ENCODE measurements around the gene UBE4B.

UBE4B gene

DNA sequence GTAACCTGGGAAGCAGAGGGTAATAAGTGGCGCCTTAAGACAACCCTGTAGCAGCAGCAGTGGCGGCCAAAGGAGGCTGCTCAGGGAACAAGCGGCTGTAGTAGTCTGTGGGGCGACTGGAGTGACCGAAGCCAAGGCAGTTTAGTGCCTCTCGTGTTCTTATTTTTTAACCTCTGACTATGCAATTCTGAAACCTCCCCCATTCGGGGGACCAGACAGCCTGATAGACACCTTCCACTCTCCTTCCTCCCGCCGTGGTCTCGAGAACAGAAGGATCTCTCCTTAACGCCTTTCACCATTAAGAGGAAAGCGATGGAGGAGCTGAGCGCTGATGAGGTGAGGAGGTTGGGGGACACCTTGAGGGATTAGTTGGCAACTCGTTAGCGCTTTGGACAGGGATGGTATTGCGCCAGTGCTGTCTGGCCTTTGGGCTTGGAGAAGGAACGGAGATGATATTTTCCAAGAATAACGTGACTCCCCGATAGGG, 644 bp downstream of the UBE4B start:
- DNase-seq (ENCODE audit: insufficient read length, low spot score) = no peak
- FAIRE-seq = no peak
- TF ChIP-seq POU2F2 (IDR thresholded peaks at IDR 0.05; ENCODE audit: low read depth, low read length) = no peak
- TF ChIP-seq SPI1 (IDR thresholded peaks at IDR 0.05; ENCODE audit: low read depth, low read length) = no peak
- TF ChIP-seq TAF1 (IDR thresholded peaks at IDR 0.05; ENCODE audit: low read depth, low read length) = no peak
- no peak for TF ChIP-seq PAX5 (IDR thresholded peaks at IDR 0.05; ENCODE audit: insufficient read depth, low read length, severe bottlenecking)
- no peak for TF ChIP-seq POLR2A (IDR thresholded peaks at IDR 0.05; ENCODE audit: low read depth, low read length)
- no peak for TF ChIP-seq POLR2AphosphoS5 (IDR thresholded peaks at IDR 0.05; ENCODE audit: low read depth, low read length)

DNA sequence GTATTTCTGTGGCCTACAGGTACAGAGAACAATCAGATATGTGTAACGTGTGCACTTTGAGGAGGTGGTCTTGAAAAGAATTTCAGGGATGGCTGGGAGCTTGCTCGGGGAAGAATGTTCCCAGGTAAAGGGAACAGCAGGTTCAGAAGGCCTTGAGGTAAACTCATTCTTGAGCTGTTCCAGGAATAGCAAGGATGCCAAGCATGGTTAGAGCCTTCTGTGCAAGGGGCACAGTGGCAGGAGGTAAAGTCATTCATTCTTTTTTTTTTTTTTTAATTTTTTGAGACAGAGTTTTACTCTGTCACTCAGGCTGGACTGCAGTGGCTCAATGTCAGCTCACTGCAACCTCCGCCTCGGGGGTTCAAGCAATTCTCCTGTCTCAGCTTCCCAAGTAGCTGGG, 10.0 kb downstream of the UBE4B start:
- no peak for DNase-seq (ENCODE audit: insufficient read length, low spot score)
- no peak for FAIRE-seq
- TF ChIP-seq SPI1 (IDR thresholded peaks at IDR 0.05; ENCODE audit: low read depth, low read length) (no peak), POLR2A (IDR thresholded peaks at IDR 0.05; ENCODE audit: low read depth, low read length) (no peak), POU2F2 (IDR thresholded peaks at IDR 0.05; ENCODE audit: low read depth, low read length) (no peak), TAF1 (IDR thresholded peaks at IDR 0.05; ENCODE audit: low read depth, low read length) (no peak), PAX5 (IDR thresholded peaks at IDR 0.05; ENCODE audit: insufficient read depth, low read length, severe bottlenecking) (no peak), POLR2AphosphoS5 (IDR thresholded peaks at IDR 0.05; ENCODE audit: low read depth, low read length) (no peak)

DNA sequence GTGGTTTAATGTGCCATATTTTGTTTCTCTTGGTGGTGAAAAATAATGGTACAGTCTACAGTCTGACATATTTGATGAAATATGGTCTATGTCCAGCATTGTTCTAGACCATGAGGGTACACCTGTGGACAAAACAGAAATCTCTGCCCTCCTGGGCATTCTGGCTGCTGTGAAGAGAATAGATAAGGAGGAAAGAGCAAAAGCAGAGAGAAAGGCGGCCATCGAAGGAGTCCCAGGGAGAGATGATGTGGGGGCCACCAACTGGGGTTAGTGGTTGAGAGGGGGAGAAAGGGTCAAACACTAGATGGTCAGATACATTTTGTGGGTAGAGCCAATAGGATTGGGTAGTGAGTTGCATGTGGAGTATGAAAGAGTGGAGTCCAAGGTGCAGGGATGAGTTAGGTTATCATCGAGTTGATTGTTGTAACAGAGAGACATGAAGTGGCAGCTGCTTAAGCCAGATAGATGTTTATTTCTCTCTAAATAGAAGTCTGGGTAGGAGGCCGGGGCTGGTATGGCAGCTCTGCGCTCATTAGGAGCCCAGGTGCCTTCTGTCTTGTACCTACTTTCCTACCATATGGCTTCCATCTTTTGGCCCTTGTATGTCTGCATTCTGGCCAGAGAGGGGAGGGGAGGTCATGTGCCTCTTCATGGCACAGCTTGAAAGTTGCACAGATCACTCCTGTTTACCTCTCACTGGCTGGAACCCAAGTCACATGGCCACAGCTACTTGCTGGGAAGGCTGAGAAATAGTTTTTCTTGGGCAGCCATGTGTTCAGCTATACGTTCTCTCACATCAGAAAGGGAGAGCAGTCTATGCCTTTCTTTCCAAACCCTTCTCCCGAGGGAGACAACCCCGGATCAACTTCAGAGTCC, 13.0 kb downstream of the UBE4B start:
- FAIRE-seq = no peak
- no peak for TF ChIP-seq POLR2AphosphoS5 (IDR thresholded peaks at IDR 0.05; ENCODE audit: low read depth, low read length)
- TF ChIP-seq POU2F2 (IDR thresholded peaks at IDR 0.05; ENCODE audit: low read depth, low read length) = no peak
- no peak for TF ChIP-seq PAX5 (IDR thresholded peaks at IDR 0.05; ENCODE audit: insufficient read depth, low read length, severe bottlenecking)
- TF ChIP-seq TAF1 (IDR thresholded peaks at IDR 0.05; ENCODE audit: low read depth, low read length) = no peak
- no peak for TF ChIP-seq POLR2A (IDR thresholded peaks at IDR 0.05; ENCODE audit: low read depth, low read length)
- TF ChIP-seq SPI1 (IDR thresholded peaks at IDR 0.05; ENCODE audit: low read depth, low read length) = no peak
- DNase-seq (ENCODE audit: insufficient read length, low spot score) = no peak

DNA sequence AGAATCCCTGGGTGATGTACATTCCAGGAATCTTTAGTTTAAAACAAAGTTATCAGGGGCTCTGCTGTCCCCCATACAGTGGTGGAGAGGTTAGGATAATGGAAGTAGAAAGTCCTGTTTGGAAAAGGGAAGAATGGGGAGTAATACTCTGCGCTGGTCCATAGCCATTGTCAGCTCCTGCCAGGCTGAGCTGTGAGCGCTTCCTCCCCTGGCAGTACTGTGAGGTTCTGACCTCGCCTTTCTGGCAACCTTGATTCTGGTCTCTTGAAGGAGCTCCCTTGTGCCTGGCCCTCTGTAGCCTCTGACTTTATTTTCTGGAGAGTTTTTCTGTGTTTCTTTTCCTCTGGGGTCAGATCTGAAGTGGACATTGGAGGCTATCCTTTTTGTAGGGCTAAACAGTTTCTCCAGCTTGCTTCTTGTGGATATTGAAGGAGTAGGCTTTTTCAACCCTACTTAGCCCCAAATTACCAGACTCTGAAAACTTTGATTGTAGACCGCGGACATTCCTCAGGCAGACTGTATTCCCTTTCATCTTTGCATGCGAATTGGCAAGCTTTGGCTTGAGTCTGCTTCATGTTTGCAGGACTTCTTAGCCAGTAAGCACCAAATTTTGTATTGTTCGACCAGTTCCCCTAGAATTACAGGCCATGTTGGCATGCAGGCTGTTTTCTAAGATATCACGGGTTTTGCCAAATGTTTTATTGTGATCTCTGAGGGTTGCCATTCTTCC, 13.8 kb downstream of the UBE4B start:
- TF ChIP-seq TAF1 (IDR thresholded peaks at IDR 0.05; ENCODE audit: low read depth, low read length) = no peak
- no peak for TF ChIP-seq POU2F2 (IDR thresholded peaks at IDR 0.05; ENCODE audit: low read depth, low read length)
- TF ChIP-seq POLR2A (IDR thresholded peaks at IDR 0.05; ENCODE audit: low read depth, low read length) = no peak
- TF ChIP-seq PAX5 (IDR thresholded peaks at IDR 0.05; ENCODE audit: insufficient read depth, low read length, severe bottlenecking) = no peak
- TF ChIP-seq POLR2AphosphoS5 (IDR thresholded peaks at IDR 0.05; ENCODE audit: low read depth, low read length) = no peak
- no peak for TF ChIP-seq SPI1 (IDR thresholded peaks at IDR 0.05; ENCODE audit: low read depth, low read length)
- no peak for DNase-seq (ENCODE audit: insufficient read length, low spot score)
- no peak for FAIRE-seq

DNA sequence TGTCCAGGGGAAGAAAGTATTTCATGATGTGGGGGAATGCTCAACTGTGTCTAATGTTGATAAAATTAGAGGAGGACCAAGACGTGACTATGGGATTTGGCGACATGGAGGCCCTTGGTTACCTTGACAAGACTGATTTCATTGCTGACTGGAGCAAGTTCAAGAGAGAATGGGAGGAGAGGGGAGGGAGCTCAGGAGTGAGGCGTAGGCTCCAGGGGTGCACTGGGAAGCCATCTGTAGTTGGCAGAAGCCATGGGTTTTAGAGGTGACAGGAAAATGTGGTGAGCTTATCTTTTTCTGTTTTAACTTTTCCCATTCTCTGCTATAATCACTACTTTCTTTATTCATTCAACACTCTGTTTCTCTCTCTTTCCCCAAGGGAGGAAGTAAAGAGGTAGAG, 15.8 kb downstream of the UBE4B start:
- DNase-seq (ENCODE audit: insufficient read length, low spot score) (no peak), FAIRE-seq (no peak)
- TF ChIP-seq POU2F2 (IDR thresholded peaks at IDR 0.05; ENCODE audit: low read depth, low read length) (no peak), SPI1 (IDR thresholded peaks at IDR 0.05; ENCODE audit: low read depth, low read length) (no peak), TAF1 (IDR thresholded peaks at IDR 0.05; ENCODE audit: low read depth, low read length) (no peak), PAX5 (IDR thresholded peaks at IDR 0.05; ENCODE audit: insufficient read depth, low read length, severe bottlenecking) (no peak), POLR2AphosphoS5 (IDR thresholded peaks at IDR 0.05; ENCODE audit: low read depth, low read length) (no peak), POLR2A (IDR thresholded peaks at IDR 0.05; ENCODE audit: low read depth, low read length) (no peak)

DNA sequence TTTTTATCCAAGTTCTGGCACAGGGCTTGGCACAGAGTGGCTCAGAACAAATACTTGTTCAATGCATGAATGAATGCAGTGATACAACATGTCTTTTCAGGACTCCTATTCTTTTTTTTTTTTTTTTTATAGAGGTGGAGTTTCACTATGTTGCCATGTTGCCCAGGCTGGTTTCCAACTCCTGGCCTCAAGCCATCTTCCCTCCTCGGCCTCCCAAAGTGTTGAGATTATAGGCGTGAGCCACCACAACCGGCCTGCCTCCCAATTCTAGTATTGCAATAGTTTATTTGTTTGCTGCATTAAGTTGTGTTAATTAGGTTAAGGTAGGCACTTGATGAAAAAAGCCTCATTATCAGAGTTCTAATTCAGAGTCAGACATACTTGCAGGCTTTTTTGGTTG, 17.9 kb downstream of the UBE4B start:
- TF ChIP-seq PAX5 (IDR thresholded peaks at IDR 0.05; ENCODE audit: insufficient read depth, low read length, severe bottlenecking) = no peak
- no peak for TF ChIP-seq POLR2AphosphoS5 (IDR thresholded peaks at IDR 0.05; ENCODE audit: low read depth, low read length)
- no peak for TF ChIP-seq POLR2A (IDR thresholded peaks at IDR 0.05; ENCODE audit: low read depth, low read length)
- TF ChIP-seq SPI1 (IDR thresholded peaks at IDR 0.05; ENCODE audit: low read depth, low read length) = no peak
- TF ChIP-seq TAF1 (IDR thresholded peaks at IDR 0.05; ENCODE audit: low read depth, low read length) = no peak
- TF ChIP-seq POU2F2 (IDR thresholded peaks at IDR 0.05; ENCODE audit: low read depth, low read length) = no peak
- no peak for DNase-seq (ENCODE audit: insufficient read length, low spot score)
- no peak for FAIRE-seq

DNA sequence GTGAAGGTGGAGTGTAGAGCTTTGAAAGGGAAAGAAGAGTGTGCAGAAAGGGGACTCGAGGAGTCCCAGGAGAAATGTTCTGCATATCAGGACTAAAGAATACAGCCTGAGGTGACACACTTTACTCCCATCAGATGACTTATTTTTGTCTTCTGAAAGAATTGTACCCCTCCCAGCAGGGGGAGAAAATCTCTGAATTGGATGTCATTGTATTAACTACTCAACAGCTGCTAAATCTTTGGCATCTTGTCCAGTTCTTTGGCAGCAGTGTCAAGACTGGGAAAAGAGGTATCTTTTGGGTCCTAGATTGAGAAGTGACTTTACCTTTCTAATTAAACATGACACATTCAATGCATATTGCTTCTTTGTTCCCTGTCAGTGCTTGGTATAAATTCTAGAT, 18.9 kb downstream of the UBE4B start:
- FAIRE-seq = no peak
- DNase-seq (ENCODE audit: insufficient read length, low spot score) = no peak
- TF ChIP-seq TAF1 (IDR thresholded peaks at IDR 0.05; ENCODE audit: low read depth, low read length) = no peak
- TF ChIP-seq SPI1 (IDR thresholded peaks at IDR 0.05; ENCODE audit: low read depth, low read length) = no peak
- no peak for TF ChIP-seq POLR2A (IDR thresholded peaks at IDR 0.05; ENCODE audit: low read depth, low read length)
- no peak for TF ChIP-seq PAX5 (IDR thresholded peaks at IDR 0.05; ENCODE audit: insufficient read depth, low read length, severe bottlenecking)
- no peak for TF ChIP-seq POLR2AphosphoS5 (IDR thresholded peaks at IDR 0.05; ENCODE audit: low read depth, low read length)
- no peak for TF ChIP-seq POU2F2 (IDR thresholded peaks at IDR 0.05; ENCODE audit: low read depth, low read length)

DNA sequence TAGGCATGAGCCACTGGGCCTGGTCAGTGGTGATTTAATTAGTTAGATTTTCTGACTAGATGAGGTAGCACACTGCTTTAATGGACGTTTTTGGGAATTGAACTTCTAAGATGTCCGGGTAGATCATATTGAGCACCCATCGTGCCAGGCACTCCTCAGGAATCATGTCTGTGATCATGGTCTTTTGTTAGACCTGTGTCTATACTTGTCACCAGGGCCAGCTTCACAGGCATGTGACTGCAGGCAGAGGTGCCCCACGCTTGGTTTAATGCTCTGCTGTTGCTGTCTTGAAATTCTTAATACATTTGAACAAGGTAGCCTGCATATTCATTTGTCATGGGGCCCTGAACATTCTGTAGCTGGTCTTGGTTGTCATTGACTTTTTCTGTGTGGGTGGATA, 19.6 kb downstream of the UBE4B start:
- DNase-seq (ENCODE audit: insufficient read length, low spot score) = no peak
- FAIRE-seq = no peak
- TF ChIP-seq POU2F2 (IDR thresholded peaks at IDR 0.05; ENCODE audit: low read depth, low read length) = no peak
- TF ChIP-seq TAF1 (IDR thresholded peaks at IDR 0.05; ENCODE audit: low read depth, low read length) = no peak
- no peak for TF ChIP-seq POLR2A (IDR thresholded peaks at IDR 0.05; ENCODE audit: low read depth, low read length)
- TF ChIP-seq POLR2AphosphoS5 (IDR thresholded peaks at IDR 0.05; ENCODE audit: low read depth, low read length) = no peak
- TF ChIP-seq PAX5 (IDR thresholded peaks at IDR 0.05; ENCODE audit: insufficient read depth, low read length, severe bottlenecking) = no peak
- no peak for TF ChIP-seq SPI1 (IDR thresholded peaks at IDR 0.05; ENCODE audit: low read depth, low read length)

DNA sequence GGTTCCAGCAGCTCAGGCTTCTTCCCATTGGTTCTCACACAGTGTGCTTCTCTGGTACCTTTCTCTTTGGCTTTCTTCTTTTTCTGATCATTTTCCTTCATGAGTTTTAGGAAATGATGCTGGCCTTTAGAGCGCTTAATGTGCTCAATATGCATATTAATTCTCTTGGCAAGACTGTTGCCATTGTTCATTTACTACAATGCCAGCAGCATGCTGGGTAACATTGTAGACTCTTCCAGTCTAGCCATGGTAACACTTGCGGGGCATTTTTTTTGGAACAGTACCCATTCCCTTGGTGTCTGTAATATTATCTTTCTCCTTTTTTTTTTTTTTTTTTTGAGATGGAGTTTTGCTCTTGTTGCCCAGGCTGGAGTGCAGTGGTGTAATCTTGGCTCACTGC, 21.7 kb downstream of the UBE4B start:
- DNase-seq (ENCODE audit: insufficient read length, low spot score) = no peak
- FAIRE-seq = no peak
- no peak for TF ChIP-seq TAF1 (IDR thresholded peaks at IDR 0.05; ENCODE audit: low read depth, low read length)
- no peak for TF ChIP-seq POLR2AphosphoS5 (IDR thresholded peaks at IDR 0.05; ENCODE audit: low read depth, low read length)
- TF ChIP-seq POLR2A (IDR thresholded peaks at IDR 0.05; ENCODE audit: low read depth, low read length) = no peak
- TF ChIP-seq POU2F2 (IDR thresholded peaks at IDR 0.05; ENCODE audit: low read depth, low read length) = no peak
- no peak for TF ChIP-seq SPI1 (IDR thresholded peaks at IDR 0.05; ENCODE audit: low read depth, low read length)
- TF ChIP-seq PAX5 (IDR thresholded peaks at IDR 0.05; ENCODE audit: insufficient read depth, low read length, severe bottlenecking) = no peak
